Ascending aorta (tissue), 2 donors: ENCODE data around the gene ARSJ. TPM values are rescaled to one million over a fixed set of nuclear protein-coding genes. Genes with fewer than 3 reads are reported as not detected.

Experiments used
- DNase-seq, 2 donors: peaks; one replicate each; pipeline ENCODE4 v3.0.0-alpha.2; 2019; ENCODE audit warnings: low spot score in 2 of 2
- H3K27ac ChIP-seq, 2 donors: fragments of 200-600 bp; sonication (generic); one replicate each; pipeline ENCODE4 v1.5.1; 2016 to 2017; ENCODE audit warnings: mild to moderate bottlenecking in 1 of 2
- H3K27me3 ChIP-seq: fragments of 200-600 bp; sonication (generic); one replicate; pipeline ENCODE4 v1.5.1; 2017
- H3K36me3 ChIP-seq, 2 donors: fragments of 200-600 bp; sonication (generic); one replicate each; pipeline ENCODE4 v1.5.1; 2016
- H3K4me1 ChIP-seq, 2 donors: fragments of 200-600 bp; sonication (generic); one replicate each; pipeline ENCODE4 v1.5.1; 2016 to 2017; ENCODE audit warnings: mild to moderate bottlenecking in 1 of 2
- H3K4me3 ChIP-seq, 2 donors: fragments of 200-600 bp; sonication (generic); one replicate each; pipeline ENCODE4 v1.5.1; 2016 to 2017; ENCODE audit warnings: mild to moderate bottlenecking in 1 of 2
- H3K9me3 ChIP-seq, 2 donors: fragments of 200-600 bp; sonication (generic); one replicate each; pipeline ENCODE4 v1.5.1; 2016
- intact Hi-C: fragments of 100-400 bp; cut with DNase I; formaldehyde crosslinking; loops from one replicate; pipeline ENCODE4 v1.15.1; 2023
- total RNA-seq: library from RNA; depleted of rRNA; stranded (reverse); fragments of >200 nt; gene quantifications from one replicate; pipeline ENCODE4 v1.1.0, GENCODE V29; 2016
- TF ChIP-seq, protein P1 (sequence below), 3 experiments: fragments of 200-600 bp in 2 of 3; fragments of 450-650 bp in 1 of 3; sonication (generic) in 2 of 3; IDR thresholded peaks; one replicate each; pipeline ENCODE4 v1.5.1; 2016 to 2019; ENCODE audit warnings: antibody characterized with exemption in 3 of 3, mild to moderate bottlenecking in 1 of 3, moderate library complexity in 1 of 3

The ARSJ gene
- total RNA-seq, 1 donor from 2014 or later: 14.6 TPM

DNA sequence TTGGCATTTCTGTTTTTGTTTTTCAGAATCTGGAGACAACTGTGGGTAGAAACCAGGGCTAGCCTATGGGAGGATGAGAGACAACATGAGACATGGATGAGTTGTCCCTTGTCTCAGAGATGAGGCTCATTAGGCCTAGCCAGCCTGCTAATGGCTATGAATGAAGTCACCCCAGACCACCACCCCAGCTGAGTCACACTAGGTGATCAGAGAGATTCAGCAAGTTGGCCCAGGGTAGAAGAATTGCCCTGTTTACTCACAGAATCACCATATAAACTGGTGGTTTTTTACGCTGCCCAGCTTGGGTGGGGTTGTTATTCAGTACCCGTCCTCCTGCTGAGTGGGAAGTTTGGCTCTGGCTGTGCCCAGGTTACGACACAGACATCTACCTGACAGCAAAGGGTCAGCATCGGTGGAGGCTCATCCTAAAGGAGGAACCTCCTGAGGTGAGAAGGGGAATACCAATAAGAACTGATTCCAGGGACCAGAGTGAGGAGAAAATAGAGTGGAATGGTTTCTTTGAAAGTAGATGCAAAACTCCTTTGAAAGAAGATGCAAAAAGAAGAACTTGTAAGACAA, 17.2 kb upstream of the ARSJ start:
- Histone ChIP-seq H3K4me1 (peaks cover 0 to 5% of the 10 kb centered on the region in 2 donors), H3K27ac (no peak overlapping the region), H3K27me3 (no peaks in the 10 kb centered on the region), H3K4me3 (no peak overlapping the region), H3K36me3 (no peaks in the 10 kb centered on the region), H3K9me3 (no peaks in the 10 kb centered on the region)
- intact Hi-C loops: no loop called here
- no peak for DNase-seq
- TF ChIP-seq, protein P1, sequence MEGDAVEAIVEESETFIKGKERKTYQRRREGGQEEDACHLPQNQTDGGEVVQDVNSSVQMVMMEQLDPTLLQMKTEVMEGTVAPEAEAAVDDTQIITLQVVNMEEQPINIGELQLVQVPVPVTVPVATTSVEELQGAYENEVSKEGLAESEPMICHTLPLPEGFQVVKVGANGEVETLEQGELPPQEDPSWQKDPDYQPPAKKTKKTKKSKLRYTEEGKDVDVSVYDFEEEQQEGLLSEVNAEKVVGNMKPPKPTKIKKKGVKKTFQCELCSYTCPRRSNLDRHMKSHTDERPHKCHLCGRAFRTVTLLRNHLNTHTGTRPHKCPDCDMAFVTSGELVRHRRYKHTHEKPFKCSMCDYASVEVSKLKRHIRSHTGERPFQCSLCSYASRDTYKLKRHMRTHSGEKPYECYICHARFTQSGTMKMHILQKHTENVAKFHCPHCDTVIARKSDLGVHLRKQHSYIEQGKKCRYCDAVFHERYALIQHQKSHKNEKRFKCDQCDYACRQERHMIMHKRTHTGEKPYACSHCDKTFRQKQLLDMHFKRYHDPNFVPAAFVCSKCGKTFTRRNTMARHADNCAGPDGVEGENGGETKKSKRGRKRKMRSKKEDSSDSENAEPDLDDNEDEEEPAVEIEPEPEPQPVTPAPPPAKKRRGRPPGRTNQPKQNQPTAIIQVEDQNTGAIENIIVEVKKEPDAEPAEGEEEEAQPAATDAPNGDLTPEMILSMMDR (IDR thresholded peaks at IDR 0.05): no peak

- Histone ChIP-seq H3K27me3 (no peaks in the 10 kb centered on the region), H3K27ac (no peak overlapping the region), H3K4me1 (no peaks in the 10 kb centered on the region), H3K36me3 (no peaks in the 10 kb centered on the region), H3K9me3 (no peaks in the 10 kb centered on the region), H3K4me3 (no peak overlapping the region)
- TF ChIP-seq, protein P1 (IDR thresholded peaks at IDR 0.05): no peak
- DNase-seq: no peak
- intact Hi-C loops: no loop called here
Measured at GRCh38 chr4:113993887-113994286, 14.4 kb upstream of the ARSJ start.

DNA sequence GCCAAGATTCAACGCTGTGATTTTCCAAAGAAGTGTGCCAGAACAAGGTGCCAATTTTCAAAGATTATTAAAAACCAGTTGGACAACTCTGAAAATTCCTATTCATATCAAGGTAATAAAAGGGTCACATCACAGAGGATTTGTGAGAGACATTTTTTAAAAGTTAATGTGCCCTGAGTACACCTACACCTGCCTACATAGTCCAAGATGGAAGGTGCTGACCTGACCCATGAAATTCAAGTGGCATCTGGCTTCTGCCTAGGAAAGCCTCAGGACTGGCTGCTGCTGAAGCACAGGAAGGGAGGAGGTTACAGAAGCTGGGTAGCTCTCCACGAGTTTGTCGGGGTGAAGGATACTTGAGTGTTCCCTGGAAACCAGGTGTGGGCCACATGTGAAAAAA, 11.4 kb upstream of the ARSJ start:
- no peak for DNase-seq
- Histone ChIP-seq H3K9me3 (no peaks in the 10 kb centered on the region), H3K27ac (no peak overlapping the region), H3K27me3 (no peaks in the 10 kb centered on the region), H3K4me1 (no peaks in the 10 kb centered on the region), H3K4me3 (no peak overlapping the region), H3K36me3 (no peaks in the 10 kb centered on the region)
- TF ChIP-seq, protein P1 (IDR thresholded peaks at IDR 0.05): no peak
- intact Hi-C loops: no loop called here

GRCh38 chr4:113987382-113987941, 8.0 kb upstream of the ARSJ start:
- intact Hi-C loops: no loop called here
- H3K4me1 ChIP-seq: peaks cover 0 to under 1% of the 10 kb centered on the region in 2 donors
- H3K9me3 ChIP-seq: no peaks in the 10 kb centered on the region
- no peak for DNase-seq
- H3K4me3 ChIP-seq: no peak overlapping the region
- no peak overlapping the region for H3K27ac ChIP-seq
- no peaks in the 10 kb centered on the region for H3K27me3 ChIP-seq
- no peaks in the 10 kb centered on the region for H3K36me3 ChIP-seq
- TF ChIP-seq, protein P1 (IDR thresholded peaks at IDR 0.05): no peak

DNA sequence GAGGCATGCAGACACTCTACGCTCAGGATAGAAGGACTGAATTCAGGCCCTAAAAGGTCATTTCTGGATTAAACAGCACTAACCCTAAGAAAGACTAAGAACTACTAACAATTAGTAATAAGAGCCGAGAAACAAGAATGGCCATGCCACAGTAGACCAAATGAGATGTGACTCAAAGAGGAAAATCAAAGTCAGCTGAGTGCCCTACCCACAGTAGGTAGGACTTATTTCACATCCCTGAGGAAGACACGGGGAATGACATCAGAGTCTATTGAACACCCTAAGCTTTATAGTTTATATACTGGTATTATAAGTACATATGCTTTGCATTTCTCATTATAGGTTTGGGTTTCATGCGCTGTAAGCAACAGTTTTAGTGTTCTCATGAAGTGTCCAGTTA, 2.7 kb upstream of the ARSJ start:
- TF ChIP-seq, protein P1 (IDR thresholded peaks at IDR 0.05): no peak
- H3K27ac ChIP-seq: peak overlapping the region in 1 of 2 donors; percentile 10
- H3K36me3 ChIP-seq: no peaks in the 10 kb centered on the region
- intact Hi-C loops: no loop called here
- H3K27me3 ChIP-seq: no peaks in the 10 kb centered on the region
- H3K4me1 ChIP-seq: peaks cover 0 to 17% of the 10 kb centered on the region in 2 donors
- no peaks in the 10 kb centered on the region for H3K9me3 ChIP-seq
- DNase-seq: no peak
- no peak overlapping the region for H3K4me3 ChIP-seq
